Kidney epithelial cell (primary cell): ENCODE data around the gene MAP3K4. TPM values are rescaled to one million over a fixed set of nuclear protein-coding genes. Genes with fewer than 3 reads are reported as not detected.

Experiments
- DNase-seq: peaks from one replicate; pipeline ENCODE4 v3.0.0-alpha.2; 2010; ENCODE audit warnings: low read depth
- H3K27me3 ChIP-seq: 2 replicates; pipeline ENCODE4 v1.6.0; 2011; ENCODE audit warnings: low read length; ENCODE audit not compliant: control insufficient read depth, insufficient read depth
- H3K36me3 ChIP-seq: 2 replicates; pipeline ENCODE4 v1.5.1; 2011; ENCODE audit warnings: low read length; ENCODE audit not compliant: control insufficient read depth, insufficient read depth
- H3K4me3 ChIP-seq: 2 replicates; pipeline ENCODE4 v1.5.1; 2011; ENCODE audit warnings: low read depth, mild to moderate bottlenecking, control low read depth, low read length
- CTCF ChIP-seq: IDR thresholded peaks from 2 replicates; pipeline ENCODE4 v1.5.1; 2011; ENCODE audit warnings: mild to moderate bottlenecking, moderate library complexity, low read length, control low read depth, inconsistent platforms; ENCODE audit not compliant: insufficient read depth, poor library complexity, severe bottlenecking
- total RNA-seq: library from RNA; depleted of rRNA; stranded (reverse); fragments of >200 nt; gene quantifications from 2 replicates; pipeline ENCODE4 v1.2.3, GENCODE V29; 2015

The MAP3K4 gene
- total RNA-seq, 1 donor from 2014 or later, result 22.5 TPM

GRCh38 chr6:160996131-160996601 is 4.6 kb downstream of the MAP3K4 start:
- no peak overlapping the region for H3K4me3 ChIP-seq
- DNase-seq, result no peak

GRCh38 chr6:160998217-160998616 is 6.6 kb downstream of the MAP3K4 start:
- Histone ChIP-seq H3K4me3 (no peak overlapping the region), H3K27me3 (no peaks in the 10 kb centered on the region), H3K36me3 (no peaks in the 10 kb centered on the region)
- DNase-seq, result no peak
- TF ChIP-seq CTCF, result no peak

More at GRCh38 chr6:160996131-160996601, 4.6 kb downstream of the MAP3K4 start:
- no peaks in the 10 kb centered on the region for H3K36me3 ChIP-seq
- no peak for TF ChIP-seq CTCF
- no peaks in the 10 kb centered on the region for H3K27me3 ChIP-seq

GRCh38 chr6:160998766-160999165 is 7.2 kb downstream of the MAP3K4 start:
- TF ChIP-seq CTCF, result no peak
- DNase-seq, result no peak
- Histone ChIP-seq H3K27me3 (no peaks in the 10 kb centered on the region), H3K4me3 (no peak overlapping the region), H3K36me3 (no peaks in the 10 kb centered on the region)

GRCh38 chr6:160999516-160999915 is 7.9 kb downstream of the MAP3K4 start:
- no peak overlapping the region for H3K4me3 ChIP-seq
- H3K27me3 ChIP-seq, result no peaks in the 10 kb centered on the region
- no peak for TF ChIP-seq CTCF
- no peaks in the 10 kb centered on the region for H3K36me3 ChIP-seq
- DNase-seq, result no peak

GRCh38 chr6:161000632-161001031 is 9.1 kb downstream of the MAP3K4 start:
- Histone ChIP-seq H3K4me3 (no peak overlapping the region), H3K27me3 (no peaks in the 10 kb centered on the region), H3K36me3 (no peaks in the 10 kb centered on the region)
- TF ChIP-seq CTCF, result no peak
- no peak for DNase-seq

- DNase-seq, result no peak
- no peaks in the 10 kb centered on the region for H3K36me3 ChIP-seq
- no peak overlapping the region for H3K4me3 ChIP-seq
- TF ChIP-seq CTCF, result no peak
- no peaks in the 10 kb centered on the region for H3K27me3 ChIP-seq
These were observed 9.9 kb downstream of the MAP3K4 start for GRCh38 chr6:161001421-161001820.
